Cardiac muscle cell (in vitro differentiated cells and primary cell): ENCODE measurements around the gene MANEA. TPM values are rescaled to one million over a fixed set of nuclear protein-coding genes. Genes with fewer than 3 reads are reported as not detected.

Experiments
- DNase-seq, 2 donors: peaks; one replicate each; pipeline versions ENCODE4 v3.0.0 to v3.0.0-alpha.2; 2010 to 2017; ENCODE audit warnings: low read depth in 1 of 2, low spot score in 1 of 2
- H3K27ac ChIP-seq: fragments of 200-600 bp; sonication (generic); 2 replicates; pipeline ENCODE4 v1.5.1; 2016
- H3K27me3 ChIP-seq: fragments of 200-600 bp; sonication (generic); 2 replicates; pipeline ENCODE4 v1.6.0; 2016; ENCODE audit warnings: control low read depth
- H3K36me3 ChIP-seq: fragments of 200-600 bp; sonication (generic); 2 replicates; pipeline ENCODE4 v1.5.1; 2016; ENCODE audit warnings: control low read depth
- H3K4me1 ChIP-seq: fragments of 200-600 bp; sonication (generic); 2 replicates; pipeline ENCODE4 v1.8.1; 2017; ENCODE audit warnings: low read depth, mild to moderate bottlenecking, mixed run types
- H3K4me3 ChIP-seq: fragments of 200-600 bp; sonication (generic); 2 replicates; pipeline ENCODE4 v1.5.1; 2016; ENCODE audit warnings: mild to moderate bottlenecking
- H3K9me3 ChIP-seq: fragments of 200-600 bp; sonication (generic); 2 replicates; pipeline ENCODE4 v1.5.1; 2017; ENCODE audit warnings: low read depth, mild to moderate bottlenecking, control low read depth
- polyA plus RNA-seq: library from polyadenylated mRNA; unstranded; fragments of >200 nt; fragmentation: Nextera tagmentation; extraction: Ambion mirVana; gene quantifications from 2 replicates; pipeline ENCODE4 v1.2.1, GENCODE V29; 2016
- total RNA-seq: library from RNA; depleted of rRNA; stranded (reverse); fragments of >200 nt; gene quantifications from 2 replicates; pipeline ENCODE4 v1.2.3, GENCODE V29; 2016
- TF ChIP-seq, protein P1 (sequence below): IDR thresholded peaks from 2 replicates; pipeline ENCODE4 v1.5.1; 2012; ENCODE audit warnings: low read depth, mild to moderate bottlenecking, low read length

The MANEA gene
- total and polyA plus RNA-seq, 2 experiments from 2014 or later: 7.3 to 8.8 TPM

DNA sequence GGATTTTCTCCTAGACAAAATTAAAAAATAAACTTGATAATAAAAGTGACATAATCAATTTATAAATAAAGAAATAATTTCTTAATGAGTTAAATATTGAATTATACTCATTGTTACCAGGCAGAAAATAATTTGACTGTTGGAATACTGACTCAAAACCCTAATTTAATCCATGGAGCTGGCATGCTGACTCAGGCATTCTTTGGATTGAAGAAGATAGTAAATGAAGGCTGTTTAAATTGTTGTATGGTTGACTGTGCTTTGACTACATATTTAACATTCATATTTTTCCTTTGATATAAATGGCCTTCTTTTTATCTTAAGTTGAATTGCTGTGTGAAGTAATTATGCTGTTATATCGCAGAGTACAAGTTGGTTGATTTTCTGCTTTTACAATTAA lies 11.7 kb downstream of the MANEA start:
- Histone ChIP-seq H3K36me3 (no peaks in the 10 kb centered on the region), H3K4me3 (no peak overlapping the region), H3K4me1 (no peaks in the 10 kb centered on the region), H3K27me3 (no peaks in the 10 kb centered on the region), H3K27ac (no peak overlapping the region), H3K9me3 (no peaks in the 10 kb centered on the region)
- no peak for DNase-seq
- TF ChIP-seq, protein P1, sequence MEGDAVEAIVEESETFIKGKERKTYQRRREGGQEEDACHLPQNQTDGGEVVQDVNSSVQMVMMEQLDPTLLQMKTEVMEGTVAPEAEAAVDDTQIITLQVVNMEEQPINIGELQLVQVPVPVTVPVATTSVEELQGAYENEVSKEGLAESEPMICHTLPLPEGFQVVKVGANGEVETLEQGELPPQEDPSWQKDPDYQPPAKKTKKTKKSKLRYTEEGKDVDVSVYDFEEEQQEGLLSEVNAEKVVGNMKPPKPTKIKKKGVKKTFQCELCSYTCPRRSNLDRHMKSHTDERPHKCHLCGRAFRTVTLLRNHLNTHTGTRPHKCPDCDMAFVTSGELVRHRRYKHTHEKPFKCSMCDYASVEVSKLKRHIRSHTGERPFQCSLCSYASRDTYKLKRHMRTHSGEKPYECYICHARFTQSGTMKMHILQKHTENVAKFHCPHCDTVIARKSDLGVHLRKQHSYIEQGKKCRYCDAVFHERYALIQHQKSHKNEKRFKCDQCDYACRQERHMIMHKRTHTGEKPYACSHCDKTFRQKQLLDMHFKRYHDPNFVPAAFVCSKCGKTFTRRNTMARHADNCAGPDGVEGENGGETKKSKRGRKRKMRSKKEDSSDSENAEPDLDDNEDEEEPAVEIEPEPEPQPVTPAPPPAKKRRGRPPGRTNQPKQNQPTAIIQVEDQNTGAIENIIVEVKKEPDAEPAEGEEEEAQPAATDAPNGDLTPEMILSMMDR: no peak

DNA sequence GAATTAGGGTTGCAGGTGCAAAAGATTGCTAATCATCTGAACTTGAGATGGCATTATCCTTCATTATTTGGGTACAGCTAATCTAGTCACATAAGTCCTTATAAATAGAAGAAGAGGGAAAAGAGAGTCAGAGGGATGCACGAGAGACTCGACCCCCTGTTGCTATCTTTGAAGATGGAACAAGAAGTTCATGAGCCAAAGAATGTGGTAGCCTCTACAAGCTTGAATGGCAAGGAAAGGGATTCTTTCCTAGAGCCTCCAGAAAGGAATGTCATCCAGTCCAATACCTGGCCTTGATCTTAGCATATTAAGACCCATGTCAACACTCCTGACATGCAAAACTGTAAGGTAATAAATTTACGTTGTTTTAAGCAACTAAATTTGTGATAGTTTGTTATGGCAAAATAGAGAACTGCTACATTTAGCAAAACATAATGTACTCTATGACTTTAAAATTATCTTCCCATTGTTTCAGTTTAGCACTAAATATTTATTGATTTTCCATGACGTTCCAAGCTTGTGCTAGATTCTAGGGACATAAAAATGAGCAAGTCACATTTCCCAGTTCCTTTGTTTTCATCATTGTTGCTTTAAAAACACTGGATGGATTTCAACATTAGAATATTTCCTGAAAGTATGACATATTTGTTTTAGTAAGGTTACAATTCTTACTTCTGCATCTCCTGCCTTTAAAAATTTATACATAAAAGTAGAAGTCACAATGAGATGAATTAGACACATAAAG lies 12.7 kb downstream of the MANEA start:
- no peak overlapping the region for H3K4me3 ChIP-seq
- H3K27ac ChIP-seq: no peak overlapping the region
- H3K36me3 ChIP-seq: no peaks in the 10 kb centered on the region
- H3K4me1 ChIP-seq: no peaks in the 10 kb centered on the region
- no peaks in the 10 kb centered on the region for H3K9me3 ChIP-seq
- no peak for DNase-seq
- no peaks in the 10 kb centered on the region for H3K27me3 ChIP-seq
- TF ChIP-seq, protein P1: no peak

DNA sequence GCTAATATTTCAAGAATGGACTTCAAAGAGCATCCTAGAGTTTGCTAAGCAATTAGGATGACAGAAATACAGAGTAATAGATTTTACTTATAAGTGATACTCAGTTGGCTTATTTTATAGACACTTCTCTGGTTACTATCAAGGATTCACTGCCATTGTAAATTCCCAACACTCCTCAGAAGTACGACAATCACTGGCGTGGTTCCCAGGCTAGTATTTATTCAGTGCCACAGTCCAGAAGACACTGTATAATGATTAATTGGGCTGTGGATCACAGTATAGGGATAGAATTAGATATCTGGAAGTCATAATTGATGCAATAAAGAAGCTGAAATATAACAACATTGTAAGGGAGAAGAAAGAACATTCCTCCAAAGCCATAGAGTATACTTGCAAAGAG lies 15.7 kb downstream of the MANEA start:
- no peak overlapping the region for H3K4me3 ChIP-seq
- no peak overlapping the region for H3K27ac ChIP-seq
- no peaks in the 10 kb centered on the region for H3K27me3 ChIP-seq
- H3K9me3 ChIP-seq: no peaks in the 10 kb centered on the region
- H3K4me1 ChIP-seq: no peaks in the 10 kb centered on the region
- TF ChIP-seq, protein P1: no peak
- no peaks in the 10 kb centered on the region for H3K36me3 ChIP-seq
- no peak for DNase-seq

DNA sequence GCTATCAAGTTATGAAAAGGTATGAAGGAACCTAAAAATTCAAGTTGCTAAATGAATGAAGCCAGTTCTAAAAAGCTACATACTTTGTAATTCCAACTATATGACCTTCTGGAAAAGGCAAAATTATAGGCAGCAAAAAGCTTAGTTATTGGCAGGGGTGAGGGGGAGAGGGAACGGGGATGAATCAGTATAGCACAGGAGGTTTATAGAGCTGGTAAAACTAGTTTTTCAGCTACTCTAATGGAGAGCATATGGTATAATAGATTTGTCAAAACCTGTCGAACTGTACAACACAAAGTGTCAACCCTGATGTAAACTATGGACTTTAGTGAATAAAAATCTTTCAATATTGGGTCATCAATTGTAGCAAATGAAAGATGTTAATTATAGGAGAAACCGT lies 18.7 kb downstream of the MANEA start:
- Histone ChIP-seq H3K4me3 (no peak overlapping the region), H3K27ac (no peak overlapping the region), H3K27me3 (no peaks in the 10 kb centered on the region), H3K4me1 (no peaks in the 10 kb centered on the region), H3K9me3 (no peaks in the 10 kb centered on the region), H3K36me3 (no peaks in the 10 kb centered on the region)
- TF ChIP-seq, protein P1: no peak
- no peak for DNase-seq

DNA sequence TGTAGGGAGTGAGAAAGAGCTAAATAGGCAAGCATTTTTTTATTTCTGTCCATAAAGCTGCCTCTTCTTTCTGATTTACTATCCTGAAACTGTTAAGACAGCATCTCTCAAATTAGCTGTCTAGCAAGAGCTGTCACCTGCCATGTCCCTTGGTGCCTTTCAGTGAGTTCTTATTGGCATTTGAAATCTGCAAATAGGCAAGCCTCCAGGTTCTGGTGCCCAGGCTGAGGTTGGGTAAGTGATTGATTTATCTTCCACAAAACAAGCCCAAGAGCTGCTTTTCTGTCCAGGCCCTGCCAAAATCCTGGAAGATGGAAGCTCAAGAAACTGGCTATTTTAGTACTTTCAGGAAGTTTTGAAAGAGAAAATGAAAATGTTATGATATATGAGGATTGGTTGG lies 22.4 kb downstream of the MANEA start:
- TF ChIP-seq, protein P1: no peak
- no peaks in the 10 kb centered on the region for H3K27me3 ChIP-seq
- H3K9me3 ChIP-seq: no peaks in the 10 kb centered on the region
- no peak overlapping the region for H3K4me3 ChIP-seq
- no peak overlapping the region for H3K27ac ChIP-seq
- no peaks in the 10 kb centered on the region for H3K4me1 ChIP-seq
- no peaks in the 10 kb centered on the region for H3K36me3 ChIP-seq
- DNase-seq: no peak

DNA sequence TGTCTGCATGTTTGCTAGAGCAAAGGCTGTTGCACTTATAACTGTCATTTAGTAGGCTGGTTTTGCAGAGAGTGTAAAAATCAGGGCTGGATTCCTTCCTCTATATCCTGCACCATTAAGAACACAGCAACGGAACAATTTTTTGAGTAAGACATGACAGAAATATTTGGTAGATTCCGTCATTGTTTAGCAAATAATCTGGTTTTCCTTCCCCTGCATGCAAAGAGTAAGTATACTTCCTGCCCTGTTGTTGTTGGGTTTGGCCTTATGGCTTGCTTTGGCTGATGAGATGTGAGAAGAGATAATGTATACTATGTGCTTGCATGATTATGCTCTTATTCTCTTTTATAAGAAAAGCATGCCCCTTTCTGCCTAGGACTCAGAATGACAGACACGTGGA lies 23.8 kb downstream of the MANEA start:
- H3K4me1 ChIP-seq: no peaks in the 10 kb centered on the region
- H3K36me3 ChIP-seq: no peaks in the 10 kb centered on the region
- TF ChIP-seq, protein P1: no peak
- H3K4me3 ChIP-seq: no peak overlapping the region
- no peak overlapping the region for H3K27ac ChIP-seq
- H3K9me3 ChIP-seq: no peaks in the 10 kb centered on the region
- H3K27me3 ChIP-seq: no peaks in the 10 kb centered on the region
- no peak for DNase-seq
